HG02678 (cell line): ENCODE results near the gene ADGRG3.

Source experiments
- ATAC-seq: cut with Tn5 transposase; IDR thresholded peaks from one replicate; pipeline ENCODE4 v1.9.1; 2021; ENCODE audit warnings: mild to moderate bottlenecking, moderate library complexity; ENCODE audit not compliant: unreplicated experiment

Gene ADGRG3

DNA sequence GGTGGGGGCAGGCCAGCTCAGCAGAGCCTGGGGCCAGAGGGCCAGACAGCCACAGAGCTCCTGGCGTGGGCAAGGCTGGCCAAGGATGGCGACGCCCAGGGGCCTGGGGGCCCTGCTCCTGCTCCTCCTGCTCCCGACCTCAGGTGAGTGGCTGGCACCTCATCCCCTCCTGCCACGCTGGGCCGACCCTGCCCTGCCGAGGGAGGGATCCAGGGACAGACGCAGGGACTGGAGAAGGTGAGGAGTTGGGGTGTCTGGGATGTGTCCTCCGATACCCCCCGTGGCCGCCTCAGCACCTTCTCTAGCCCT lies at the start of gene ADGRG3:
Gene ADGRG3 (plus strand): TSS at position 44 of the 309 bp plus-strand sequence. CDS start 42 bp downstream, at position 86.
- ATAC-seq = no peak

GRCh38 chr16:57619133-57619605 lies 48.9 kb upstream of the ADGRG3 start:
- no peak for ATAC-seq

DNA sequence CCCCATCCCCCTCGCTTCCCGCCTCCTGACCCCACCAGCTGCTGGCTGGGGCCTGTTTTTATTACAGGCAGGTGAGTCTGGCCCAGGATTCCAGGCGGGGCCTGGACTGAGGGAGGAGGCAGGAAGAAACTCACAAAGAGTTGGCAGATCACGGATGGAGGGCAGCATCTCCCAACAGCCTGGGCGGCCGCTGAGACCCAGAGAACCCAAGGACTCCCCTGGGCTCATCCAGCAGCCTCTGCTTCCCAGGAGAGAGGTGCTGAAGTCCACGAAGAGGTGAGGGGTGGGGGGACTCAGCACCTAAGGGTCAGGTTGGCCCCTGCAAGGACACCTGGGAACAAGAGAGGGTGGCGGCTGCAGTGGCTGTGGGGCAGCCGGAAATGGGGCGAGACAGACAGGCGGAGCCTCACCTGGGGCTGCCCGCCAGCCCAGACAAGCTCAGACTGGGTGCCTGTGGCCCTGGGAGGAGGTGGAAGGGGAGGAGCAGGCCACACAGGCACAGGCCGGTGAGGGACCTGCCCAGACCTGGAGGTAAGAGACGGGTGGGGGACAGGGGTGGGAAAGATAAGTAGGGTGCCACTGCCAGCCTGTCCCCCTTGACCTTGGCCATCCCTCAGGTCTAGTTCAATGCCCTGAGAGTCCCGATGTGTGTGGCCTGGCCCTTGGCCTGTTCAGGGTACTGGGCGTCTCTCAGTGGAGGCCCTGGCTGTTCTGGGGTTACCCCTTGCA lies 48.3 kb upstream of the ADGRG3 start:
- no peak for ATAC-seq

GRCh38 chr16:57620335-57621231 lies 47.5 kb upstream of the ADGRG3 start:
- no peak for ATAC-seq

DNA sequence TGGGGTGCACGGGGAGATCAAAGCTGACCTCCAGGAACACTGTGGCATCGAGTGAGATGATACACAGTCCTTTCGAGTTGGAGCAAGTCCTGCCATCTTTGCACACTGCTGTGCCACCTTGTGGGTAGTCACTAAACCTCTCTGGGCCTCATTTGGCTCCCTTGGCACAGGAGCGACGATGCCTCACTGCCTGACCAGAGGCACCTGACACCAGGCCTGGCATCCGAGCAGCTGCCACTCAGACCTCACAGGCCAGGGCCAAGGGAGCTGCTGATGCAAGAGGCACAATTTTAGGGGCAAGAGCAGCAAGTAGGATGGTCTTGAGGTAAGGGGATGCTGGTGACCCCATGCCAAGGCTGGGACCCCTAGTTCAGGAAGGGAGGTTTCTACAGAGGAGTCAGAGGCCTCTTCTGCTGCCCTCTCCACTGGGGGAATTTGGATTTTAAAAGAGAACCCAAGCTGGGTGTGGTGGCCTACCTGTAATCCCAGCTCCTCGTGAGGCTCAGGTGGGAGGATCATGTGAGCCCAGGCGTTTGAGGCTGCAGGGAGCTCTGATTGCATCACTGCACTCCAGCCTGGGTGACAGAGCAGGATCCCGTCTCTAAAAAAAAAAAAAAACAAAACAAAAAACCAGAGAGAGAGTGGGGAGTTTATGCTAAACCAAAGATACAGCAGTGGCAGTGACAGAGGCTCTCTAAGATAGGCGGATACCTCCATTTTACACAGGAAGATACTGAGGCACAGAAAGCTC lies 46.4 kb upstream of the ADGRG3 start:
- no peak for ATAC-seq

DNA sequence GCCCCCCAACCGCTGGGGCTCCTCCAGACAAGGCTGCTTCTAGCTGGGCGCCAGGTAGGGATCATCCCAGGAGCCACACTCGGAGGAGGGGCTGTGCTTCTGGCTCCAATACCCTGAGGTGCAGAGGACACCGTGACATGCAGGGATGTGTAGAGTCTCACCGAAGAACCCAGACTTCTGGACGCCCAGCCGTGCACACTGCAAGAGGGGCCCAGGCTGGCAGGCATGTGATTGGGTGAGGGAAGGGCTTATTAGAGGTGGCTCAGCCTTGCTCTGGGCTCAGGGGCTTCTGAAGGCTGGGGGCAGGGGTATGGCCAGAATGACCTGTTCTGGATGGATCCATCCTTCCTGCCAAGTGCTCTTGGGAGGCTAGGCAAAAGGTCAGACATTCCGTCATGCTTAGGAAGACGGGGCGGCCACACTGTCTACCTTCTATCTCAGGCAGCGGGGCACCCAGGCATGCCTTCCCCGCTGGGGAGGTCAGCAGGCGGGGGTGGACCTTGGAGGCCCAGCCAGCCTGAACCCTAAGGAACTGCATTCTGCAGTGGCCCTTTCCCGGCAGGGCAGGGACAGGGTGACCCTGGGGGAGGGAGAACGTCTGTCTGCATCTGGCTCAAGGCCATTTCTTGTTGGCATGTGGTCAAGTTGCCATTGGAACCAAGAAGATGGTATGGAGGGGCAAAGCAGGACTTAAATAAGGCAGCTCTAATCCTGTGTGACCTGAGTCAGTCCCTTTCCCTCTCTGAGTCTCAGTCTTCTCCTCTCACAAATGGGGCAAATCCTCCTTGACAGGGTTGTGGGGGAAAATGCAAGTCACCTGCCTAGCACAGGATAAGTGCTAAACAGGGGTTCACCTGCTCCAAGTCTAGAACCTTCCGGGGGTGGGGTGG lies 45.5 kb upstream of the ADGRG3 start:
- no peak for ATAC-seq

GRCh38 chr16:57623251-57624043 lies 44.7 kb upstream of the ADGRG3 start:
- ATAC-seq = no peak

DNA sequence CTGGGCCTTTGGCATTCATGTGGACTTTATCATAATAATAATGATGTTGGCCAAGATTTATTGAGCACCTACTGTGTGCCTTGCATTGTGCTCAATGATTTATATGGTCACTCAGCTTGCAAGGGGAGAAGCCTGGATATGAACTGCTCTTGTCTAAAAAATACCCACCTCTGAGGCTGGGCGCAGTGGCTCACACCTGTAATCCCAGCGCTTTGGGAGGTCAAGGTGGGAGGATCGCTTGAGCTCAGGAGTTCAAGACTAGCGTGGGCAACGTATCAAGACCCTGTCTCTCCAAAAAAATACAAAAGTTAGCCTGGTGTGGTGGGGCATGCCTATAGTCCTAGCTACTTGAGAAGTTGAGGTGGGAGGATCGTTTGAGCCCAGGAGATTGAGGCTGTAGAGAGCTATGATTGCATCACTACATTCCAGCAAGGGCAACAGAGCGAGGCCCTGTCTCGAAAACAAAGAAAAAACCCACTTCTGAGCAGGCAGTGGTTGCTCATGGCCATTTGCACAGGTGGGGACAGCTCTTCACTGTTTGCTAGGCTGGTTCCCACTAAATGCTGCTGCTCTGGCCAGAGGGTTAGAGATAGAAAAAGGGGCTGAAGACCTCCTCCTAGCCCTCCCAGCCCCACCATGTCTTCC lies 43.9 kb upstream of the ADGRG3 start:
- no peak for ATAC-seq

DNA sequence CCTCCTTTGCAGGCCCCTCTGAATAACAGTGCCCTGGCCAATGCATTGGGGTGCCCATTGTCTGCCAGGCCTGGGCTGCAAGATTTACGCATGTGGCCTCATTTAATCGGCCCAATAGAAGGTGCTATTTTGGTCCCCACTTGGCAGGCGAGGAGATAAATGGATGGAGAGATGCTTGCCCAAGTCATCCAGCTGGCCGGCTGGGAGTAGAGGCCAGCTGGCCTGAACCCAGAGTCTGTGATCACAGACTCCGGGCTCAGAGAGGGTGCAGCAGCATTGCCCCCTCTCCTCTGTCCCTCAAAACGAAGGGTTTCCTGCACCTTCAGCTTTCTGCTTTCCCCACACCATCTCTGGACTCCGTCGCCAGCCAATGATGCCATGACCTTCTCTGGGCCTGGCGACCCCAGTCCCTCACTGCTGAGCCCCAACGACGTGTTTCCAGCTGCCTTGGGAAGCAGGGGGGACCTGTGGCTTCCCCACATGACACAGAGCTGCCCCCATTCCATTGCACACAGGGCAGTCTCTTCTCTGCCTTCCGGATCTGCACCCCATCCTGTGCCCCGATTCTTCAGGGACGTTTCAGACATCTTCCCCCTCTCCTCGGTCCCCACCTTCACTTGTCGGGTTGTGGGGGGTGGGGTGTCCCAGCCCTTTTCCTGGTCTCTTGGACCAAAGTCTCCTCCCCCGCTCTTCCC lies 43.2 kb upstream of the ADGRG3 start:
- no peak for ATAC-seq

GRCh38 chr16:57626420-57627170 lies 41.5 kb upstream of the ADGRG3 start:
- no peak for ATAC-seq

- ATAC-seq = no peak
Observed at GRCh38 chr16:57627184-57627871, 40.8 kb upstream of the ADGRG3 start.

DNA sequence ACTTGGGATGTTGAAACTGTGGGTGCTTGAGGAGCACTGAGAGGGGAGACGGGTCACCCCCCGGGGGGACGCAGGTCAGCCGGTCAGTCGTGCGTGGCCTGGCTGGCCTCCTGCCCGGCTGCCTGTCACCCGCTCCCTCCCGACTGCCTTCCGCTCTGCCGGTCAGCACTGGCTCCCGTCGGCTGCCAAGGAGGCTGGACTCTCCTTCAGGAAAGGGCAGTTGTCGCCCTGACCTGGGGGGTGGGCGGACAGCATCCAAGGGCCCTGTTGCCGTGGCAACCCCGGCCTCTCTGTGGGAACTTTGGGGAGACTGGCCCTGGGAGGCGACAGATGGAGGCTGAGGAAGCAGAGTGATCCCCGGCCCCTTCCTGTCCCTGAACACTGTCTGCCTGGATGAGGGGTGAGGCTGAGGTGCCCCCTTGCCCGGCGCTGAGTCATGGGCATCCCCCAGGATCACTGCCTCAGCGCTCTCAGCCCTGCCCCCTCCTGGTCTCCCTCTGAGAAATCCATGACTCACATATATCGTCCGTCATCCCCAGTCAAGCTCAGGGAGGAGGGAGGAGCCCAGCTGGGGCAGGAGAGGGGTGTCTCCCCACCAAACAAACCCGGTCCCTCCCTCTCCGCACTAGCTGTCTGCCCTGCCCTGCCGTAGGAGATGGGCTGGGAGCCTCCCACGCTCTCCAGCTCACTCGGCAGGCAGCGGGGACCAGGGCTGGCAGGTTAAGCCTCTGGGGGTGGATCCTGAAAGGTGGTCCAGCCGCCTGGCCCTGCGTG lies 39.9 kb upstream of the ADGRG3 start, which contains the start of gene ADGRG1:
Gene ADGRG1 (plus strand): TSS at position 623 of the 774 bp plus-strand sequence. CDS start 21,658 bp downstream, outside the sequence.
- no peak for ATAC-seq

- no peak for ATAC-seq
Observed at GRCh38 chr16:57628783-57629293, 39.3 kb upstream of the ADGRG3 start.

DNA sequence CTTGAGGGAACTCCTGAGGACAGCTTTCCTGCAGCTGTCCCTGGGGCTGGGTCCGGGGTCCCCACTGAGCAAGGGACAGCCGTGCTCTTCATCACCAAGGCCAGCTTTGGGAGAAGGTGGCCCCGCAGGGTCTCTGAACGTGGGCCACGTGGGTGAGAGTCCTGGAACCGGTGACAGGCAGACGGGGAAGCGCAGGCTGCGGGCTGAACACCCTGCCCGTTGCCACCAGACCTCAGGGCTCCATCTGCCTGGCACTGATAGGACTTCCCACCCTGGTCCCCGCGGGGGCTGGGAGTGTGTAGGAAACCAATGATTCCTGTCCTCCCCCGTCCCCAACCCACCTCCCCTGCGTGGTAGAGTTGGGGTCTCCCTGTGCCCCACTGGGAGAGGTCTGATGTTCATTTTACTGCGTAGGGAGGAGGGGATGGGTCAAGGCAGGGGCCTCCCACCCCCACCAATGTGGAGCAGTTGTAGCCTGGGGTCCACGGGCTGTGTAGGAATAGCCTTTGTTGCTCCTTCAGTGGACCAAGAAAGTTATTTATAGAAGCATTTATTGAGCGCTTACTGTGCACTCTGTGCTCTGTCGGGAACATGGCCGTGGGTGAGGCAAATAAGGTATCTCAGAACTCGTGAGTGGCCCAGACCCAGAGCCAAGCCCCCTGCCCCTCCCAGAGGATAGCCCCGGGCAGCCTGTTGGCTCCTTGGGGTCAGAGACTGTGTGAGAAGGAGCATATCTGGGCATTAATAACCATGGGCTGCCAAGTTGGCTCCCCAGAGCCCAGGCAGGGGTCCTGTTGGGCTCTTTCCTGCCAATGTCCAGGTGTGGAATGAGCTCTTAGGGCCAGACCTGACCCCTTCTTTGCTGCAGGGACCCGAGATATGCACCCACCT lies 38.3 kb upstream of the ADGRG3 start:
- ATAC-seq = no peak

DNA sequence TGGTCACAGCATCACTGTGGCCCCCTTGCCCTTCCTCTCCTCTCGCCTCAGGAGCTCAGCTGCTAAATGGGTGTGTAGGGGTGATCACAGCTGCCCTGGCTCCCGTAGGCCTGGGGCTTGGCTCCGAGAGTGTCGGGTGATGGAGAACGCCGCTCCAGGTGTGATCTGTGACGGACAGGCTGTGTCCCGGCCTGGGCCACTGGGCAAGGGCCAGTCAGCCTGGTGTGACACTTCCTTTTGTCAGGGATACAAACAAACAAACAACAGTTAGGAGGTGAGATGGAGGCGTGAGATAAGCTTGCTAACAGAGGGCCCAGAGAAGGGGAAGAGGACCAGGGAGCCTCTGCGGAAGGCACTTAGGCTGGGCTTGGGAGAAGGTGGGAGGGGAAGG lies 37.7 kb upstream of the ADGRG3 start:
- no peak for ATAC-seq
